Right lobe of liver (tissue), 6 donors: Measurements from ENCODE around the gene SOD2. TPM values are rescaled to one million over a fixed set of nuclear protein-coding genes. Genes with fewer than 3 reads are reported as not detected.

Experiments
- ATAC-seq, 4 donors: fragments of 200-7000 bp; cut with Tn5 transposase; one replicate each; pipeline ENCODE4 v1.9.1; 2020; ENCODE audit warnings: mild to moderate bottlenecking in 4 of 4, moderate library complexity in 4 of 4
- DNase-seq, 3 donors: peaks; one replicate each; pipeline ENCODE4 v3.0.0-alpha.2; 2020
- H3K27ac ChIP-seq, 3 donors: fragments of 200-600 bp; one replicate each; pipeline ENCODE4 v1.8.0; 2022
- H3K27me3 ChIP-seq, 2 donors: fragments of 200-600 bp; one replicate each; pipeline ENCODE4 v1.8.0; 2022
- H3K36me3 ChIP-seq, 4 donors: fragments of 200-600 bp; sonication (generic) in 1 of 4; one replicate each; pipeline versions ENCODE4 v1.5.1 to v1.8.0; 2017 to 2022; ENCODE audit warnings: control low read depth in 1 of 4
- H3K4me1 ChIP-seq, 4 donors: fragments of 200-600 bp; sonication (generic) in 1 of 4; one replicate each; pipeline versions ENCODE4 v1.5.1 to v1.8.0; 2017 to 2022; ENCODE audit warnings: control low read depth in 1 of 4
- H3K4me3 ChIP-seq, 3 donors: fragments of 200-600 bp; one replicate each; pipeline ENCODE4 v1.8.0; 2022
- H3K9me3 ChIP-seq, 4 donors: fragments of 200-600 bp; sonication (generic) in 1 of 4; one replicate each; pipeline versions ENCODE4 v1.5.1 to v1.8.0; 2017 to 2022; ENCODE audit warnings: control low read depth in 1 of 4
- POLR2A ChIP-seq: fragments of 450-650 bp; IDR thresholded peaks from one replicate; pipeline ENCODE4 v1.6.1; 2017; ENCODE audit warnings: antibody characterized with exemption, mild to moderate bottlenecking
- WGBS: methylation state at CpG from one replicate; pipeline ENCODE4 v1.1.6; 2018; ENCODE audit warnings: low coverage, low lambda C conversion rate; ENCODE audit not compliant: insufficient coverage; ENCODE audit errors: missing lambda C conversion rate; 5-methylcytosine and 5-hydroxymethylcytosine counted together
- intact Hi-C, 2 donors: fragments of 100-400 bp; cut with DNase I; formaldehyde crosslinking; loops; one replicate each; pipeline versions ENCODE4 v1.11.2 to v1.14.1; 2022
- total RNA-seq, 6 experiments: library from RNA; depleted of rRNA in 2 of 6; stranded (reverse); fragments of >200 nt in 2 of 6; fragmentation: NEBNext Ultra II Directional in 3 of 6; extraction: Animal tissue kit (Norgen Biotek cat#: 25700) in 3 of 6; gene quantifications; one replicate each; pipeline versions ENCODE4 v1.1.0 to v1.2.4, GENCODE V29; 2016 to 2023
- TF ChIP-seq, protein P1 (sequence below), 4 donors: fragments of 200-600 bp in 3 of 4; fragments of 450-650 bp in 1 of 4; IDR thresholded peaks; one replicate each; pipeline versions ENCODE4 v1.5.1 to v1.8.0; 2016 to 2022; ENCODE audit warnings: antibody characterized with exemption in 4 of 4, mild to moderate bottlenecking in 2 of 4
- donor health status: DM: no; HTN: yes; CAD: no.
- donor health status: DM: no; HTN: no; CAD: no.
- donor health status: DM: no; HTN: no; CAD: no.
- donor health status: DM: no; HTN: yes; CAD: no.
- donor health status: DM: no; HTN: yes; CAD: no.

The SOD2 gene
- total RNA-seq, 6 experiments from 2014 or later: 606 to 3,254 (median 1,720) TPM

- Histone ChIP-seq H3K36me3 (no peaks in the 10 kb centered on the region), H3K4me1 (no peaks in the 10 kb centered on the region), H3K4me3 (no peak overlapping the region), H3K27ac (no peak overlapping the region), H3K27me3 (no peaks in the 10 kb centered on the region), H3K9me3 (no peaks in the 10 kb centered on the region)
- ATAC-seq (peak in 2 of 4 donors; percentile 18 to 21), DNase-seq (no peak)
- 82% methylated on average over 8 of the region's 9 CpGs for WGBS
- no peak for TF ChIP-seq POLR2A
- TF ChIP-seq, protein P1, sequence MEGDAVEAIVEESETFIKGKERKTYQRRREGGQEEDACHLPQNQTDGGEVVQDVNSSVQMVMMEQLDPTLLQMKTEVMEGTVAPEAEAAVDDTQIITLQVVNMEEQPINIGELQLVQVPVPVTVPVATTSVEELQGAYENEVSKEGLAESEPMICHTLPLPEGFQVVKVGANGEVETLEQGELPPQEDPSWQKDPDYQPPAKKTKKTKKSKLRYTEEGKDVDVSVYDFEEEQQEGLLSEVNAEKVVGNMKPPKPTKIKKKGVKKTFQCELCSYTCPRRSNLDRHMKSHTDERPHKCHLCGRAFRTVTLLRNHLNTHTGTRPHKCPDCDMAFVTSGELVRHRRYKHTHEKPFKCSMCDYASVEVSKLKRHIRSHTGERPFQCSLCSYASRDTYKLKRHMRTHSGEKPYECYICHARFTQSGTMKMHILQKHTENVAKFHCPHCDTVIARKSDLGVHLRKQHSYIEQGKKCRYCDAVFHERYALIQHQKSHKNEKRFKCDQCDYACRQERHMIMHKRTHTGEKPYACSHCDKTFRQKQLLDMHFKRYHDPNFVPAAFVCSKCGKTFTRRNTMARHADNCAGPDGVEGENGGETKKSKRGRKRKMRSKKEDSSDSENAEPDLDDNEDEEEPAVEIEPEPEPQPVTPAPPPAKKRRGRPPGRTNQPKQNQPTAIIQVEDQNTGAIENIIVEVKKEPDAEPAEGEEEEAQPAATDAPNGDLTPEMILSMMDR (IDR thresholded peaks at IDR 0.05): no peak
- intact Hi-C loops: loop anchor here in 1 of 2 donors (5.0 kb wide), 1 partner anchor 483 kb away; no protein-coding TSS in a partner anchor
Measured at GRCh38 chr6:159655409-159655988, 37.5 kb downstream of the SOD2 start.

GRCh38 chr6:159654483-159655098 is 38.5 kb downstream of the SOD2 start:
- no peak overlapping the region for H3K27ac ChIP-seq
- intact Hi-C loops: loop anchor here in 1 of 2 donors (5.0 kb wide), 1 partner anchor 482 kb away; no protein-coding TSS in a partner anchor
- TF ChIP-seq, protein P1 (IDR thresholded peaks at IDR 0.05): peak; percentile 53 to 63 (median 58)
- TF ChIP-seq POLR2A: no peak
- H3K27me3 ChIP-seq: no peaks in the 10 kb centered on the region
- 0% methylated on average over 2 of the region's 2 CpGs for WGBS
- ATAC-seq (peak; percentile 28 to 67 (median 59)), DNase-seq (no peak)
- H3K4me1 ChIP-seq: no peaks in the 10 kb centered on the region
- H3K9me3 ChIP-seq: no peaks in the 10 kb centered on the region
- no peak overlapping the region for H3K4me3 ChIP-seq
- no peaks in the 10 kb centered on the region for H3K36me3 ChIP-seq

- intact Hi-C loops: no loop called here
- H3K9me3 ChIP-seq: no peaks in the 10 kb centered on the region
Measured at GRCh38 chr6:159650314-159650713, 42.7 kb downstream of the SOD2 start.

DNA sequence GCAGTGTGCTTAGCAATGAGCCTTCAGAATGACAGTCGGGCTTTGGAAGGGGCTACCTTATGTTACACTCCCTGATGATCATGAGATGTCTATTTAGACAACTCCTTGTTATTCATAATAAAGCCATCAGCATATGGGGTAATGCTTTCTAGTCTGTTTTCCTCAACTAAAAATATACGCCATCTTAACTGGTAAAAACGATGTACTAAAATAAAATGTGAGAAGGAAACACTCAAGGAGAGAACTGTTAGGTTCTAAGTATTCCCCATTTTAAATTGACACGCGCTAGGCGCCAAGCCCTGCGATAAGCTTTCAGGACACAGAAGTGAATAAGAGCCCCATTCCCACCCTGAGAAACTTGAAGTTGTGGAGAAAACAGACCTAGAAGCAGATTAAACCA is 43.6 kb downstream of the SOD2 start:
- ATAC-seq: no peak
- TF ChIP-seq, protein P1 (IDR thresholded peaks at IDR 0.05): no peak
- no peak for TF ChIP-seq POLR2A
- 92% methylated on average over 7 of the region's 7 CpGs for WGBS

More at GRCh38 chr6:159650314-159650713, 42.7 kb downstream of the SOD2 start:
- 87% methylated on average over 8 of the region's 8 CpGs for WGBS
- no peak overlapping the region for H3K27ac ChIP-seq
- H3K27me3 ChIP-seq: no peaks in the 10 kb centered on the region
- no peak for DNase-seq
- TF ChIP-seq POLR2A: no peak
- TF ChIP-seq, protein P1 (IDR thresholded peaks at IDR 0.05): no peak
- H3K4me1 ChIP-seq: no peaks in the 10 kb centered on the region
- no peak overlapping the region for H3K4me3 ChIP-seq
- no peak for ATAC-seq
- no peaks in the 10 kb centered on the region for H3K36me3 ChIP-seq

More for the DNA sequence above, 43.6 kb downstream of the SOD2 start:
- H3K9me3 ChIP-seq: no peaks in the 10 kb centered on the region
- H3K27me3 ChIP-seq: no peaks in the 10 kb centered on the region
- intact Hi-C loops: no loop called here
- H3K27ac ChIP-seq: no peak overlapping the region
- no peak overlapping the region for H3K4me3 ChIP-seq
- H3K4me1 ChIP-seq: no peaks in the 10 kb centered on the region
- no peak for DNase-seq
- no peaks in the 10 kb centered on the region for H3K36me3 ChIP-seq
